Middle frontal gyrus (tissue), 1 donor: ENCODE data around the gene BOD1L1.
"Not testable (repeated sequence)": the region's sequence is repeated elsewhere in the genome, so short reads cannot be mapped to it uniquely, and the experiment has no call there.

Experiments
- DNase-seq: peaks from one replicate; pipeline ENCODE4 v3.0.0-alpha.2; 2015; ENCODE audit warnings: low spot score; ENCODE audit errors: extremely low spot score

Gene BOD1L1

GRCh38 chr4:13560111-13560510, 67.4 kb downstream of the BOD1L1 start:
- not testable (repeated sequence) for DNase-seq

DNA sequence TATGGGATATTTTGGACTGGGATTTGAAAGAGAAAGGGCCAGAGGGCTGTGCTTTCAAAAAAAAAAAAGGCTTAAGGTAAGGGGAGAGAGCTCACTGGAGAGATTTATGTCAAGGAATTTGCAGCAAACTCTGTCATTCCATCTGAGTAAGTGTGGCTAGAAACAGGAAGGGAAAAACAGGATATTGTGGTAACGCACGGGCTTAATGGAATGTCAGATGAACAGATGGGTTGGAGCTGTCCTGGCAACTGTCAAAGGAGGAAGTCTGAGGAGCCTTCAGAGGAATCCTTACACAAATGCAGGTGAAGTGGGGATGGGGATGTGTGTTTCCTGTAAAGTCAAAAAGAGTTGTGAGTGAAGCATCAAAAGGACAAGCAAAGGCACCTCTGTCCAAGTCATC, 68.1 kb downstream of the BOD1L1 start:
- DNase-seq, result no peak

DNA sequence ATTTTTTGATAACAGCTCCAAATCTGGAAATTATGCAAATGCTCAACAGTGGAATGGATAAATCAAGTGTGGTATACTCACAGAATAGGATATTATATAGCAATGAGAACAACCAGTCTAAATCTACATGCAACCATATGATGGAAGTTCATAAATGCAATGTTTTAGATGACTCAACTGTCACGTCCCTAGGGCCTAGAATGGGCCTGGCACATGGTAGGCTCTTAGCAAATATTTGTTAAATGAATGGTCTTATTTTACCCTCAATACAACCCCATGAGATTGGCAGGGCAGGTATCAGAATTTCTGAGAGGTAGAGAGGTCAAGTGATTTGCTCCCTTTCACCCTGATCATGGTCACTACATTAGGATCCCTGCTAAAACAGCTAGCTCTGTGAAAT, 68.6 kb downstream of the BOD1L1 start:
- no peak for DNase-seq

DNA sequence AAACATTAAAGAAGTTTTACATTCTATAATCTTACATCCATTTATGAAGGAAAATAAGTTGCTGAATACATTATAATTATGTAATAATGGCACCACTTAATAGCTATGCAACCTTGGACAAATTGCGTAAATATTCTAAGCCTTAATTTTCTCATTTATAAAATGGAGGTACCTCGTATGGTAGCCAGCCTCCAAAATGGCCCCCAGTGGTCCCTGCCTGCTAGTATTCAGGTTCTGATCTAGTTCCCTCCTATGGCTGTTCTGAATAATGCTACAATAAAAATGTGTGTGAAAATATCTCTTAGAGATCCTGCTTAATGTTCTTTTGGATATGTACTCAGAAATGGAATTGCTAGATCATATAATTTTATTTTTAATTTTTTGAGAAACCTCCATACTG, 72.2 kb downstream of the BOD1L1 start:
- no peak for DNase-seq

DNA sequence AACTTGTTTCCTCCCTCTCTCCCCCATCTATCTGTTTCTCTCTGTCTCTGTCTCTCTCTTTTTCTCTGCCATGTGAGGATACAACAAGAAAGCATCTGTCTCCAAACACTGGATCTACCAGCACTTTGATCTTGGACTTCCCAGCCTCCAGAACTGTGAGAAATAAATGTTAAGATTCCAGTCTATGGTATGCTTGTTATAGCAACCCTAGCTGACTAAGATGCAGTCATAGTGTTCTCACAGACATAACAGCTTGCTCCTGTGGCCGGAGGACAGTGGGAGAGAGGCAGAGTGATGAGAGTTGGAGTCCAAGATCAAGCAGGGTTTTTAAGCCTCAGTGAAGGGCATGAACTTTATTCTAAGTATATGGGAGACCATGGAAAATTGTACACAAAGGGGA, 74.4 kb downstream of the BOD1L1 start:
- DNase-seq, result no peak

DNA sequence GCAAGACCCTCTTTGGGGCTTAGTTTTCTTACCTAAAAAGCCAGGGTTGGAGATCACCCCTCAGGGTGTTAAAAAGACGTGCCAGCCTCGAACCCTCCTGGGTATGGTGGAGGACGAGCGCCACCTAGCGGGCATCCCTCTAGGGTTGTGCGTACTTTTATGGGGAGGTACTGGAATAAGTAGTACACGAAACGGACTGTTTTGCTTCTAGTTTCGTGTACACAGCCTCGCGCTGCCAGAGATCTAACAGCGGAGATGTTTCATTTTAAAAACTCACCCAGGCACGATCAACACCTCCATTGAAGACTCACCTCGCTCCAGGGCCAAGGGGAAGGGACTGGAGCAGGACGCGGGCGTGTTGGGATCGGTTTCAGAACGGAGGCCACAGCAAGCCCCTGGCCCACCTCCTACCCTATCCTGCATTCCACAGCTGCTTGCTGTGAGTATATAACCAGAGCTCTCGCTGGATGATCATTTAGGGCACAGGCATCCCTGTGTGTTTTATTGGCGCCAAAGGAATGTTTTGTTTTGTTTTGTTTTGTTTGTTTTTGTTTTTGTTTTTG, 78.5 kb downstream of the BOD1L1 start:
- DNase-seq, result no peak

DNA sequence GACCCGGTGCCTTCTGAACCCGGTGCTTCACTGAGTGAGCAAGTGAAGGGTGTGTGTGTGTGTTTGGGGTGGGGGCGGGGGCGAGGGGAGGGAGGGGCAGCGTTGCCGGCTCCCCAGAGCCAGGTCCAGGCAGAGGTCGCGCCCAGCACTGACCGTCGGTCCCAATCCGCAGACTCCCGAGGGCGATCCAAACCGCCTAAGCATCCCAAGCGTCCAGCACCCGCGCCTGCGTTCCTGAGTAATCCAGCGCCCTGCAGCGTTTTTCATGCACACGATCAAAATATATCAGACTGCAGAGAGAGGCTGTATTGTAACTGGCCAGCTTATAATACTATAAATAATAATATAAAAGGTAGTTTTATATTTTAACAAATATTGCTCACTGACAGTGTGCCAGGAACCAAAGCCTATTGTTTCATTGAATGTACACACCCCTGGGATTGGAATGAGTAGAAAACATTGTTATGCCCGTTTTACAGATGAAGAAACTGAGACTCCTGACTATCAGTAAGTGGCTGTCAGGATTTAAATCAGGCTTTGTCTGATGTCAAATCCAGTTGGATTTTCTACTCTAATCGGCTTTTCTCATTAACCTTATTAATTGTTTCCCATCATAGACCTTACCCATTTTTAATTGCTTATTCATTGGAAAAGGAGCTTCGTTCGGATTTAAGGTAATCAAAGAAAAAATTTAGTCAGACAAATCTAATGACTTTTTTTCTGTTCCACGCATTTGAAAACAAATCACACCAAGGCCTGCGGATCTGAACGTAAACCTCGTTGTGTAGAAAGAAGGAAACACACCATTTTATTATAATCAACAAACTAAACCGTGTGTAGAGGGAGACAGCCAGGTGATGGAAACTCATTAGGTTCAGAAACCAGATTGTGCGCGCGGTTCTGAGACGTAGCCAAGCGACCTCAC, 79.2 kb downstream of the BOD1L1 start:
- DNase-seq, result no peak

- DNase-seq, result no peak
These were observed 80.0 kb downstream of the BOD1L1 start for GRCh38 chr4:13547485-13548041.

DNA sequence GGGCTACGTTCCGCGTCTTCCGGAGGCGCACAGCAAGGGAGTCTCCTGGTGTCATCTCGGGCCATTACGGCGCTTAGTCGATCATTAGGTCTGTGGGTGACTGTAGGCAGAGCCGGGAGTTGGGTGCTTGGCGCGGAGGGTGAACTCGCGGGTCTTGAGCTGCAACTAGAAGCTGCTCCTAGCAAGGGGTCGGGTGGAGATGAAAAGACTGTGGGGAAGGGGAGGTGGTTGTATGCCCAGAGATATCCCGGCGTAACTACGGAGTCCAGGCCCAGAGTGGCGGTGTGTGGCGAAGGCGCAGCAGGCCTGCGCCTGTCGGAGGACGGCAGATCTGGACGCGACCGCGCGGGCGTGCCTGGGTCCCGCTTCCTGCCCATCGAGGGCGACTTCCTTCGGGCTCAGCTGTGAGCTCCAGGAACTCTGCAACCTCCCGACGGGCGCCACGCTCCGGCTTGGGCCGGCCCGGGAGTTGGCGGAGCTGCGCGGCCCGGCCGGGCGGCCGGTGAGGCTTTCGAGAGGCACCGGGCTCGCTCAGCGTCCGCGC, 80.5 kb downstream of the BOD1L1 start:
- no peak for DNase-seq

- no peak for DNase-seq
These were observed 81.2 kb downstream of the BOD1L1 start for GRCh38 chr4:13546142-13546940.

- no peak for DNase-seq
These were observed 82.1 kb downstream of the BOD1L1 start for GRCh38 chr4:13545394-13545808.

GRCh38 chr4:13544606-13545393, 82.7 kb downstream of the BOD1L1 start:
- DNase-seq, result no peak

- no peak for DNase-seq
These were observed 83.5 kb downstream of the BOD1L1 start, which contains the start of gene NKX3-2 for GRCh38 chr4:13543839-13544605. NKX3-2 (minus strand) TSS chr4:13544508; CDS start chr4:13544414, 94 bp downstream.

GRCh38 chr4:13543032-13543838, 84.3 kb downstream of the BOD1L1 start:
- DNase-seq, result no peak

- DNase-seq, result no peak
These were observed 84.9 kb downstream of the BOD1L1 start for GRCh38 chr4:13542577-13543031.

GRCh38 chr4:13541720-13542576, 85.6 kb downstream of the BOD1L1 start:
- no peak for DNase-seq

DNA sequence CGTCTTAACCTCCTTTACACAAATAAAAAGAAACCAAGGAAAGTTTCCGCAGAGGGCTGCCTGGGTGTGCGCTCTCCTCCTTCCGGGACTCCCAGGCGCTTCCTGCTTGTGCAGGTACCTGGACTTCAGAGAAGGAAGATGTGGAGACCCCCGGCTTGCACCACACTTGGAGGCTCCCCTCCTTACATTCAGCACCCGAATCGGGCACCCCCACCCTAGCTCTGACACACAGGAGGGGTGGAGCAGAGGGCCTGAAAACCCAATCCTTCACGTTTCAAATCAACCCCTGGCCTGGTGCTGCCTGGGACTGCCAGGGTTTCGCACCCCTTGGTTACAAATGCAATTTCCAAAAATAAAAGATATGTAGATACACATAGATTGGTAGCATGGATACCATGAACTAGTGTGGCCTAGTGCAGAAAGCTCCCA, 86.3 kb downstream of the BOD1L1 start:
- no peak for DNase-seq
